Stimulated activated CD4-positive, alpha-beta T cell treated with anti-CD3 and anti-CD28 coated beads, TNF-alpha, amount 100 ng/mL, for 4 hours (primary cell): ENCODE results near the gene LTF.

Experiments used
- DNase-seq, 3 experiments: peaks; one replicate each; pipeline ENCODE4 v3.0.0-alpha.2; 2020; ENCODE audit warnings: low read depth in 3 of 3

The LTF gene

GRCh38 chr3:46469680-46470357 lies 5.1 kb upstream of the LTF start:
- DNase-seq = no peak

- no peak for DNase-seq
Observed at GRCh38 chr3:46468753-46469600, 4.3 kb upstream of the LTF start.

DNA sequence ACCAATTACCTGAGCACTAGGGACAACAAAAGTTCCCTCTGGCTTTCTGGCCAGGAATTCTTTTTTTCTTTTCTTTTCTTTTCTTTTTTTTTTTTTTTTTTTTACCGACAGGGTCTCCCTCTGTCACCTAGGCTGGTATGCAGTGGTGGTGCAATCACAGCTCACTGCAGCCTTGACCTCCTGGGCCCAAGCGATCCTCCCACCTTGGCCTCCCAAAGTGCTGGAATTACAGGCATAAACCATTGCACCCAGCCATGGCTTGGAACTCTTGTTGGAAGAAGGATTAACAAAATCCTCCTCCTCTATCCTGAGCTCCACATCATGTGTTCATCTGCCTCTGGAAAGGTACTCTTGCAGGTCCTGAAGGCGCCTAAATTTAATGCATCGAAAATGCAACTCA lies 2.9 kb upstream of the LTF start:
- DNase-seq = no peak

- DNase-seq = no peak
Observed at GRCh38 chr3:46466871-46467403, 2.2 kb upstream of the LTF start.

GRCh38 chr3:46466273-46466672 lies 1.6 kb upstream of the LTF start:
- DNase-seq = no peak

- no peak for DNase-seq
Observed at GRCh38 chr3:46465196-46465520, 453 bp upstream of the LTF start.

DNA sequence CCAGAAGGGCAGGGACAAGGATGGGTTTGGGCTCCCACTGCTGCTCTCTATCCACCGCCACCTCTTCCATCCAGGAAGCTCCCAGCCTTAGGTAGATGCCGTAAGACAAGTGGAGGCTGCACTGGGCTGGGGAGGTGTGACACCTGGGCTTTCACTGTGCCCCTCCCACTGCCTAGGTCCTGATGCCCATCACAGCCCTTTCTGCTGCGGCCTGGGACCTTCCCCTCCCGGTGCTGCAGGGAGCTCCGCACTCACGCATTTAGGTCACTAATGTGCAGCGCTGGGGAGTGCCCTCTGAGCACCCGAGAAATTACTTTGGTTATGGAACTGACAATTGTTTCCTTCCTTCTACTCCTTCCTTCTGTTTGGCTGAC lies 850 bp downstream of the LTF start:
- DNase-seq = no peak

DNA sequence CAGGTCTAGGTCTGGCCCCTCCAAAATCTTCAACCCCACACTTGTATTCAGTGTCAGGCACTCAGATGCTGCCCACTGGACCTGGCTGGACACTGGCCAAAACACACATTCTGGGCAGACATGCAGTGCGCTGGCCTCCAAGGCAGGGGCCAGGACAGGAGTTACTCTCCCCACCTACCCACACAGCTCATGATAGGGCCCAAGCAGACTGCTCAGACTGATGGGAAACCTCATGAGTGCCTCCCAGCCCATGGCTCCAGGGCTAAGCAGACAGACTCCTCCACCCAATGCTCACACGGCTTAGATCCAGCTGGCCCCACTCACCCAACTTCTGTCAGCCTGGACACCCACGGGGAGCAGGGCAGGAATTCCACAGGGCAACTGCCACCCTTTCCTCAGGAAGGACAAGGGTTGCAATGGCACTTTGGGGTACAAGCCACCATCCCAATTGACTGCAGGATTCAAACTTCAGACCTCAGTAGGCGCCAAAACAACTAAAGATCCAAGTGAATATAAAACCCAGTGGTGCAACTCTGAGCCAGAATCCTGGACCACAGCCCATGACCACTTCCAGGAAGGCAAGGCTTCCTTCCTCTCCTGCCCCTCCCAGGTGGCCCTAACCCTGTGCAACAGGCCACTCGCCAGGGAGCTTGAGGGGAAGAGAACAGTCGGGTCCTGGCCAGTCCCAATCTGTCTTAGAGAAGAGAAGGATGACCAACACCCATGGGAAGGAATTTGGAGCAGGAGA lies 1.4 kb downstream of the LTF start:
- no peak for DNase-seq

GRCh38 chr3:46462511-46462910 lies 2.2 kb downstream of the LTF start:
- DNase-seq = no peak

GRCh38 chr3:46462111-46462510 lies 2.6 kb downstream of the LTF start:
- no peak for DNase-seq

DNA sequence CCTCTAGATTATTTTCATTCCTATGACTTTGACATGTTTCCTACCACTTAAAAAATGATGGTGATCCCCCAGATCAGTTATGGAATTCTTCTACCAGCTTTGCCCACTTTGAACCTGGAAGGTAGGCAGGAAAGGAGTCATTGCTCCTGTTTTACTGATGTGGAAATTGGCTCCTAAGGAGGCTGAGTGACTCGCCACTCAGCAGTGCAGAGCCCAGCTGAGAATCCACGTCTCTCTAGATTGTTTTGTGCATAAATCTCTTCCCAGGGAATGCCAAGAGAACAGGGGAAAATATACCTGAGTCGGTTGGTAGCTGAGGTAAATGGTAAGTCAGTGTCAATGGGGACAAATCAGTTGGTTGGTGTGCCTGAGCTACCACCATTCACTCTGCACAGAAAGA lies 4.7 kb downstream of the LTF start:
- DNase-seq = no peak

DNA sequence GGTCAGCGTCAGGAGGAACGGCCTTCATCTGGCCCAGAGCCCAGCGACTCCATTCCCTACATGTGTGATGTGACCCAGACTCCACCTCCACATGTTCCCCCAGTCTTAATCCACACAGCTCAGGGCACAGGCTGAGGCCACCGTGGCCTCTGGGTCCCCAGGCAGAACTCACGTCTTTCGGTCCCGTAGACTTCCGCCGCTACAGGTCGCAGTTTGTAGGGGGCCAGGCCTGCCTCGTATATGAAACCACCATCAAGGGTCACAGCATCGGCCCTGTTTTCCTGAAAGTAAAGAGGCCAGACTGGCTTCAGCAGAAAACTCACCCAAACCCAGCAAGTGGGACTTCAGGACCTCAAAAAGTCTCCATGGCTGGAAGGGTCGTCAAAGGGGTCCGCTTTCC lies 8.6 kb downstream of the LTF start:
- DNase-seq = no peak

DNA sequence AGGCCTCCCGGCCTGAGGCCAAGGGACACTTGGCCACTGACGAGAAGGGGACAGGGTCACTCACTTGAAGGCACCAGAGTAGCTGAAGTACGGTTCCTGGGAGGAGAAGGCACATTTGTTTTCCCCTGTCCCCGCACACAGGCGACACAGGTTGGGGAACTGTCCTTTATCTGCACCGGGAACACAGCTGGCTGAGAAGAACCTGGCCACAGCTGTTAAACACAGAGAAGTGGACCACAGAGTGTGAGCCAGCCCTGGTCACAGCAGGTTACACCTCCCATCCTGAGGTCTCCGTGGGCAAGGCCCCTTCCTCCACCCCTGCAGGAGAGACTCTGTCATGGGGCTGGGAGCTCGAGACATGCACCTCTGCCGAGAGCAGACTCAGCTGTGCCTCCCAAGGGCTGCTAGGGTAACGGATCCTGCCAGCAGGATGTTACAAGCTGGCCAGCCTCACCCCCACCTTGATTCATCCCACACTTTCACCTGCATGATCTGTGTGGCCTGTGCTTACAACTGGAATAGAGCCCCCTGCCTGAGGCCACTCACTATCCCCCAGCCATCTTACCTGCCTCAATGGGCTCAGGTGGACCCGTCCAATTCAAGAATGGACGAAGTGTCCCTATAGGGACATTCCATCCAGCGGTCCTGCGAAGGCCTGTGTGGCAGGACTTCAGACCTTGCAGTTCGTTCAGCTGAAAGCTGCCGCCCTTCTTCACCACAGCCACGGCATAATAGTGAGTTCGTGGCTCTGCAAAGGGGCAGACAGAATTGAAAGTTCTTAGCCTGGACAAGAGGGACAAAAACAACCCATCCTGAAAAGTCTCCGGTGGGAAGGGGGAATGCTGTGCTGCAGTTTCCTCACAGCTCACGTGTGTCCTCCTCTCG lies 9.2 kb downstream of the LTF start:
- no peak for DNase-seq

GRCh38 chr3:46454606-46455005 lies 10.1 kb downstream of the LTF start:
- DNase-seq = no peak

GRCh38 chr3:46454209-46454595 lies 10.5 kb downstream of the LTF start:
- no peak for DNase-seq

GRCh38 chr3:46453526-46454208 lies 11.0 kb downstream of the LTF start:
- no peak for DNase-seq

- no peak for DNase-seq
Observed at GRCh38 chr3:46449755-46450552, 14.8 kb downstream of the LTF start.

DNA sequence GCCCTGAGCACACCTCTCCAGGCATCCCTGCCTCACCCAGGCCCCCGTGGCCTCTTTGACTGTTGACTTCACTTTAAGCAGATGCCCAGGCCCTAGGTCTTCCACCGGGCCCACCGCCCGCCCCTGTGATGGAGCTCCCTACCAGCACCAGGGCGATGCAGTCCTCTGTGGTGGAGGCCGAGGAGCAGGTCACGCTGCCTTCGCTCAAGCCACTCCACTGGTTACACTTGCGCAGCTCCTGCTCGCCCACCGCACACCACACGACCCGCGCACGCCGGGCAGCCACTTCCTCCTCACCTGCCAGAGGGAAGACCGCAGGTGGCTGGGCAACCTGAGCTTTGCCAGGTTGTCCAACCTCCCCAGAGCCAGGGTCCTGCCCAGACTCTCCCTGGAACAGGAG lies 16.0 kb downstream of the LTF start:
- no peak for DNase-seq

DNA sequence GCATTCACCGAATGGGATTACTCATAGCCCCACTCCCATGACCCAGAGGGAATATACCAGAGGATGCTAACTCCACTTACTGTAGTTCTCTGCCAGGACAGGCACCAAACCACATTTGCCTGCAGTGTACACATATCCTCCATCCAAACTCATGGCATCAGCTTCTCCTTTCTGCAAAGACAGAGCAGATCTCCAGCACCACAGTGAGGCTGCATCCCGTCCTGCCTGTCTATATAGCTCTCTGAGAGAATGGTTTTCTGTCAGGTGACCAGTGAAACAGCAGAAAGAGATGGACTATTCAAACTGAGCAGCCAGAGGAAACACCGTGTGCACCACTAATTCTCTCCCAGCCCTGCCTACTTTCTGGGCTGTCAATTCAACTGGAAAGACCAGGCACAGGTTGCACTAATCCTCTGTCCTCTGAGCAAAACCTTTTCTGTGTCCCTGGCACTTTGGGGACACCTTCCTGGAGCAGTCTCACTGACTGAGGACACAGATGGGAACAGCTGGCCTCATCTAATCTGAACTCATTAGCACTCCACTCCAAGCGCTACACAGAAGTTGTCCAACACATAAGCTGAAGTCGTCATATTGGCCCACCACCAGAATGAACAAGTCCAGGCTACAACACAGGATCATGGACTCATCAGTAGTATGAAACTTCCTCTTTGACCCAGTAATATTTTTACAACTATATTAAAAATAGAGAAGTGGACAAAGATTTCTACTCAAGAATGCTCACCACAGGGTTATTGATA lies 17.3 kb downstream of the LTF start:
- DNase-seq = no peak
